Panc1 (cell line): ENCODE results near the gene NR5A1. TPM values are rescaled to one million over a fixed set of nuclear protein-coding genes. Genes with fewer than 3 reads are reported as not detected.

Experiments
- ATAC-seq: fragments of 200-7000 bp; cut with Tn5 transposase; 2 replicates; pipeline ENCODE4 v1.9.1; 2020; ENCODE audit warnings: mild to moderate bottlenecking, moderate library complexity
- BruUV-seq: library from RNA; stranded (reverse); fragments of 400-500 nt; replicated peaks from 2 replicates; lab custom pipeline; 2021; lab: Mats Ljungman, UMichigan
- CTCF ChIA-PET: fragments of 300-600 bp; sonication (Branson Sonifier 250); formaldehyde crosslinking; loops from one replicate; lab custom pipeline; 2022; ENCODE audit warnings: antibody characterized with exemption; lab: Charles Lee
- POLR2A ChIA-PET: fragments of 300-600 bp; sonication (Branson Sonifier 250); formaldehyde crosslinking; loops from one replicate; lab custom pipeline; 2022; ENCODE audit warnings: antibody characterized with exemption; lab: Charles Lee
- DNase-seq: peaks from one replicate; pipeline ENCODE4 v3.0.0-alpha.2; 2010; ENCODE audit warnings: low read depth, low spot score
- H3K27ac ChIP-seq: 2 replicates; pipeline ENCODE4 v1.5.1; 2011; ENCODE audit warnings: mild to moderate bottlenecking, low read length, inconsistent platforms
- H3K27me3 ChIP-seq: fragments of 200-500 bp; sonication (Bioruptor generic); 2 replicates; pipeline ENCODE4 v1.6.0; 2014; ENCODE audit warnings: low read length, inconsistent platforms; ENCODE audit not compliant: control insufficient read depth, insufficient read depth
- H3K36me3 ChIP-seq: fragments of 200-500 bp; sonication (Bioruptor generic); 2 replicates; pipeline ENCODE4 v1.5.1; 2014; ENCODE audit warnings: inconsistent platforms, mild to moderate bottlenecking, low read length, moderate library complexity; ENCODE audit not compliant: control insufficient read depth, insufficient read depth
- H3K4me1 ChIP-seq: 2 replicates; pipeline ENCODE4 v1.5.1; 2011; ENCODE audit warnings: inconsistent platforms, mild to moderate bottlenecking, low read length, moderate library complexity; ENCODE audit not compliant: control insufficient read depth, insufficient read depth
- H3K4me3 ChIP-seq, 2 experiments: 2 replicates each; pipeline ENCODE4 v1.5.1; 2011 to 2012; ENCODE audit warnings: low read depth in 2 of 2, low read length in 2 of 2, mild to moderate bottlenecking in 2 of 2, inconsistent platforms in 1 of 2, moderate library complexity in 1 of 2
- H3K9me3 ChIP-seq: fragments of 200-500 bp; sonication (Bioruptor generic); 2 replicates; pipeline ENCODE4 v1.5.1; 2014; ENCODE audit warnings: low read depth, mild to moderate bottlenecking, inconsistent platforms, low read length, moderate library complexity; ENCODE audit not compliant: control insufficient read depth, insufficient read depth
- CTCF ChIP-seq: fragments of 450-650 bp; IDR thresholded peaks from 2 replicates; pipeline ENCODE4 v1.5.1; 2017; ENCODE audit warnings: mild to moderate bottlenecking
- POLR2AphosphoS5 ChIP-seq: IDR thresholded peaks from 2 replicates; pipeline ENCODE4 v1.6.1; 2012; ENCODE audit warnings: mild to moderate bottlenecking, low read depth, low read length, moderate library complexity
- REST ChIP-seq, 2 experiments: IDR thresholded peaks; 2 replicates each; pipeline ENCODE4 v1.6.1; 2011 to 2012; ENCODE audit warnings: low read depth in 2 of 2, control low read depth in 1 of 2, low read length in 1 of 2, mild to moderate bottlenecking in 1 of 2, moderate library complexity in 1 of 2; ENCODE audit not compliant: insufficient read depth in 1 of 2
- SIN3A ChIP-seq: IDR thresholded peaks from 2 replicates; pipeline ENCODE4 v1.6.1; 2012; ENCODE audit warnings: low read depth, mild to moderate bottlenecking, low read length, moderate library complexity, borderline replicate concordance; ENCODE audit not compliant: insufficient read depth
- TCF7L2 ChIP-seq: IDR thresholded peaks from 2 replicates; pipeline ENCODE4 v1.6.1; 2011; ENCODE audit warnings: mild to moderate bottlenecking, low read depth, low read length, inconsistent platforms
- in situ Hi-C: cut with HindIII; loops from 2 replicates; pipeline ENCODE4 v1.10.0; 2016; ENCODE audit warnings: low sequenced_read_pairs, low pct_unique_long_range_greater_than_20kb
- intact Hi-C: fragments of 100-400 bp; cut with micrococcal nuclease; formaldehyde crosslinking; loops from one replicate; pipeline ENCODE4 v1.10.0; 2022; ENCODE audit not compliant: unreplicated experiment
- total RNA-seq: library from RNA; stranded (reverse); gene quantifications from one replicate; pipeline ENCODE4 v1.2.1, GENCODE V29; 2021; ENCODE audit not compliant: unreplicated experiment

The NR5A1 gene
- total RNA-seq, 1 experiment from 2014 or later, result 2.5 TPM

DNA sequence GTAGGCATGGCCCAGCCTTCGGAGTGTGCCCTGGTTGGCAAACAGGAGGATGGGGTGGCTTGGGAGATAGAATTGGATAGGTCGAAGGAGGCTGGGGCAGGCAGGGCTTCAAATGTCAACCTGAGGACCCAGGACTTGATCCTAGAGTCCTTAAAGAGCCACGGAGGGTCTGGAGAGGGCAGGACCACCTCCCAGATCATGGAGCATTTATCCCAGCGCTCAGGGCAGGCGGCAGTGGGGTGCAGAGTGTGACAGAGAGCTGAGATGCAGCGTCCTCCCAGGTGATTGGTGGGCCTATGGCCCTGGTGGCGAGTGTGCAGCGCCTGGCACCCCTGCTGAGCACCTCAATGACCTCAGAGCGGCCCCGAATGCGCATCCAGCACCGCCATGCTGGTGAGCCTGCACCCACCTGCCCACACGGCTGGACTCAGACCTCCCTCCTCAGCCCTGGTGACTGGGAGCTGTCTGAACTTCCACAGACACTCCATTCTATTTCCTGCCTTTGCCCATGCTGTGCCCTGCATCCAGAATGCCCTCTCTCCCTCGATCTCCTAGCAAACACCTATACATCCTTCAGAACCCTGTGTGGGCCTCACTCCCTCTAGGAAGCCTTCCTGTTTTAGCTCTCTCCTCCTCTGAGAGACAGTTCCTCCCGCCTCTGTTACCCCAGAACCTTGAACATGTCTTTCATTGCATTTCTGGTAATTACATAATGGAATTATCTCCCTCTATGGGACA is 50.7 kb downstream of the NR5A1 start:
- intact Hi-C loops (no loop called here), in situ Hi-C loops (no loop called here)
- DNase-seq (no peak), ATAC-seq (0 out of 2 replicates have a peak, but pooled peaks have one; percentile 24)
- no peak overlapping the region for H3K27ac ChIP-seq
- H3K4me1 ChIP-seq, result no peaks in the 10 kb centered on the region
- no peaks in the 10 kb centered on the region for H3K9me3 ChIP-seq
- H3K4me3 ChIP-seq, result no peak overlapping the region
- TF ChIP-seq POLR2AphosphoS5 (no peak), CTCF (no peak), SIN3A (no peak), TCF7L2 (no peak), REST (IDR thresholded peaks at IDR 0.05; ENCODE audit: insufficient read depth in 1 of 2, low read depth in 2 of 2, low read length in 1 of 2) (no peak)
- no TSS peak for BruUV-seq
- POLR2A ChIA-PET, result no interaction called here
- H3K36me3 ChIP-seq, result no peaks in the 10 kb centered on the region
- CTCF ChIA-PET, result no interaction called here
- H3K27me3 ChIP-seq, result no peaks in the 10 kb centered on the region

DNA sequence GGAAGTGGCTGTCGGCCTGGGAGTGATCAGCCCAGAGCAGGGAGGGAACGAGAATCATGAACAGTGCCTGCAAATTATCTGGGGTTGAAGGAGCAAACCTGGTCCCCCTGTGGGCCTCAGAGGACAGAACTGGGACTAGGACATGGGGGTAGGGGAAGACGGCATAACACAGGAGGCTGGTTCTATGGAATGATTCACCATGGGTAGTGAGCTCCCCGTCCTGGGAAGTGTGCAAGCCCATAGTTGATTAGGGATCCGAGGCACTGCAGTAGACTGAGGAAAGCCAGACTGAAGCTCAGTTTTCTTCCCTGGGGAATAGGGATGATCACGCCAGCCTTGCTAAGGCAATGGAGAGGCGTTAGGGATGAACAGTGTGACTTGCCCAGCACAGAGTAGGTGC is 51.4 kb downstream of the NR5A1 start:
- Histone ChIP-seq H3K27me3 (no peaks in the 10 kb centered on the region), H3K36me3 (no peaks in the 10 kb centered on the region), H3K4me3 (no peak overlapping the region), H3K4me1 (no peaks in the 10 kb centered on the region), H3K27ac (no peak overlapping the region), H3K9me3 (no peaks in the 10 kb centered on the region)
- in situ Hi-C loops (no loop called here), intact Hi-C loops (no loop called here)
- CTCF ChIA-PET, result no interaction called here
- POLR2A ChIA-PET, result no interaction called here
- BruUV-seq, result no TSS peak
- no peak for TF ChIP-seq POLR2AphosphoS5
- no peak for DNase-seq
- ATAC-seq, result no peak

DNA sequence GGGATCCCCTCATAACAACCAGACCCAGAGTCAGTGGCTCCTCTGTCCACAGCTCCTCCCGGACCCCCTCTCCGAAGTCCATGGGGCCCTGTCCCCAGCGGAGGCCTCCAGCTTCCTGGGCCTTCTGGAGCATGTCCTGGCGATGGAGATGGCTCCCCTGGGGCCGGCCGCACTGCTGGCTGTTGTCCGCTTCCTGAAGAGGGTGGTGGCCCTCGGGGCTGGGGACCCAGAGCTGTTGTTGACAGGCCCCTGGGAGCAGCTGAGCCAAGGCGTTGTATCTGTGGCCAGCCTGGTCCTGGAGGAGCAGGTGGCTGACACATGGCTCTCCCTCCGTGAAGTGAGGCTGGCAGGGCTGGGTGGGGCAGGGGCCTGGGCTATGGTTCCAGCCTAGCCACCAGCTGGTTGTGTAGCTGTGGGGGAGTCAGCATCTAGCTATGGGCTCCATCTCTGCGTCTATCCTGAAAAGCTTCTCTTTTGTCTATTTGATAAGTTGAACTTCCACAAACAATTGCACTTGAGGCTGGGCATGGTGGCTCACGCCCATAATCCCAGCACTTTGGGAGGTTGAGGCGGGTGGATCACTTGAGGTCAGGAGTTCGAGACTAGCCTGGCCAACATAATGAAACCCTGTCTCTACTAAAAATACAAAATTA is 52.3 kb downstream of the NR5A1 start:
- Histone ChIP-seq H3K27me3 (no peaks in the 10 kb centered on the region), H3K9me3 (no peaks in the 10 kb centered on the region), H3K27ac (no peak overlapping the region), H3K36me3 (no peaks in the 10 kb centered on the region), H3K4me1 (no peaks in the 10 kb centered on the region), H3K4me3 (no peak overlapping the region)
- in situ Hi-C loops, result no loop called here
- BruUV-seq, result no TSS peak
- intact Hi-C loops, result no loop called here
- TF ChIP-seq TCF7L2 (no peak), POLR2AphosphoS5 (no peak), REST (IDR thresholded peaks at IDR 0.05; ENCODE audit: insufficient read depth in 1 of 2, low read depth in 2 of 2, low read length in 1 of 2) (no peak), SIN3A (no peak)
- no peak for ATAC-seq
- DNase-seq, result no peak
- POLR2A ChIA-PET, result no interaction called here
- CTCF ChIA-PET, result no interaction called here
